Neural cell (in vitro differentiated cells): ENCODE data around the gene USP12. TPM values are rescaled to one million over a fixed set of nuclear protein-coding genes. Genes with fewer than 3 reads are reported as not detected.
"Not testable (repeated sequence)": the region's sequence is repeated elsewhere in the genome, so short reads cannot be mapped to it uniquely, and the experiment has no call there.

Experiments
- H2AFZ ChIP-seq: fragments of 200-600, 300-800 bp; sonication (generic), shearing (Covaris generic); 2 replicates; pipeline ENCODE4 v1.6.0; 2014; ENCODE audit warnings: low read depth, mild to moderate bottlenecking, antibody characterized with exemption, low read length, moderate library complexity
- H3F3A ChIP-seq: fragments of 200-600 bp; shearing (Covaris generic); 2 replicates; pipeline ENCODE4 v1.6.1; 2016; ENCODE audit warnings: mild to moderate bottlenecking, moderate library complexity, mixed read lengths, antibody characterized with exemption, low read length; ENCODE audit not compliant: insufficient read depth, poor library complexity, severe bottlenecking
- H3K27ac ChIP-seq: fragments of 200-600, 300-800 bp; sonication (generic), shearing (Covaris generic); 2 replicates; pipeline ENCODE4 v1.5.1; 2014; ENCODE audit warnings: mild to moderate bottlenecking, low read length, moderate library complexity
- H3K27me3 ChIP-seq: fragments of 300-800, 200-600 bp; sonication (generic), shearing (Covaris generic); 2 replicates; pipeline ENCODE4 v1.6.0; 2014; ENCODE audit warnings: mild to moderate bottlenecking, low read depth, low read length, moderate library complexity; ENCODE audit not compliant: insufficient read depth
- H3K36me3 ChIP-seq: fragments of 300-800, 200-600 bp; sonication (generic), shearing (Covaris generic); 2 replicates; pipeline ENCODE4 v1.5.1; 2014; ENCODE audit warnings: mild to moderate bottlenecking, antibody characterized with exemption, low read length, moderate library complexity; ENCODE audit not compliant: insufficient read depth
- H3K4me2 ChIP-seq: fragments of 300-800, 200-600 bp; sonication (generic), shearing (Covaris generic); 2 replicates; pipeline ENCODE4 v1.6.0; 2014; ENCODE audit warnings: mild to moderate bottlenecking, low read length
- H3K4me3 ChIP-seq: fragments of 300-800, 200-600 bp; sonication (generic), shearing (Covaris generic); 2 replicates; pipeline ENCODE4 v1.5.1; 2014; ENCODE audit warnings: mild to moderate bottlenecking, low read length, moderate library complexity
- H3K79me2 ChIP-seq: fragments of 200-600 bp; shearing (Covaris generic); replicated peaks from 2 replicates; pipeline ENCODE4 v1.6.0; 2014; ENCODE audit warnings: mild to moderate bottlenecking, low read length, moderate library complexity; ENCODE audit not compliant: insufficient read depth
- H3K9ac ChIP-seq: fragments of 300-800, 200-600 bp; sonication (generic), shearing (Covaris generic); 2 replicates; pipeline ENCODE4 v1.6.1; 2016; ENCODE audit warnings: mild to moderate bottlenecking, low read length, mixed read lengths
- H3K9me2 ChIP-seq: fragments of 200-600 bp; shearing (Covaris generic); 2 replicates; pipeline ENCODE4 v1.6.1; 2016; ENCODE audit warnings: mild to moderate bottlenecking, low read length, mixed read lengths; ENCODE audit not compliant: insufficient read depth
- H3K9me3 ChIP-seq: fragments of 200-600, 300-800 bp; sonication (generic), shearing (Covaris generic); 2 replicates; pipeline ENCODE4 v1.6.1; 2016; ENCODE audit warnings: mild to moderate bottlenecking, mixed run types, low read length, moderate library complexity, mixed read lengths
- H4K20me1 ChIP-seq: fragments of 200-600 bp; shearing (Covaris generic); 2 replicates; pipeline ENCODE4 v1.6.1; 2016; ENCODE audit warnings: mild to moderate bottlenecking, mixed run types; ENCODE audit not compliant: insufficient read depth
- CTCF ChIP-seq: fragments of 450-650 bp; IDR thresholded peaks from 2 replicates; pipeline ENCODE4 v1.5.1; 2014; ENCODE audit warnings: antibody characterized with exemption, mild to moderate bottlenecking, moderate library complexity; ENCODE audit not compliant: poor library complexity, severe bottlenecking
- EP300 ChIP-seq: fragments of 450-650 bp; conservative IDR thresholded peaks from 2 replicates; pipeline ENCODE4 v1.6.1; 2014; ENCODE audit warnings: antibody characterized with exemption, mild to moderate bottlenecking, moderate library complexity; ENCODE audit not compliant: poor library complexity, severe bottlenecking
- EZH2 ChIP-seq: fragments of 200-600, 300-800 bp; shearing (Covaris generic), sonication (generic); IDR thresholded peaks from 2 replicates; pipeline ENCODE4 v1.6.1; 2014; ENCODE audit warnings: antibody characterized with exemption, low read length, borderline replicate concordance, mild to moderate bottlenecking; ENCODE audit not compliant: insufficient read depth, poor library complexity, severe bottlenecking
- MXI1 ChIP-seq: fragments of 450-650 bp; conservative IDR thresholded peaks from 2 replicates; pipeline ENCODE4 v1.6.1; 2014; ENCODE audit warnings: antibody characterized with exemption, mild to moderate bottlenecking; ENCODE audit not compliant: poor library complexity, severe bottlenecking
- POLR2AphosphoS5 ChIP-seq: IDR thresholded peaks from 2 replicates; pipeline ENCODE4 v1.6.1; 2012
- RAD21 ChIP-seq: fragments of 450-650 bp; conservative IDR thresholded peaks from 2 replicates; pipeline ENCODE4 v1.6.1; 2014; ENCODE audit warnings: antibody characterized with exemption, mild to moderate bottlenecking, moderate library complexity
- REST ChIP-seq: IDR thresholded peaks from 2 replicates; pipeline ENCODE4 v1.6.1; 2012; ENCODE audit warnings: borderline replicate concordance
- SMC3 ChIP-seq: fragments of 450-650 bp; conservative IDR thresholded peaks from 2 replicates; pipeline ENCODE4 v1.6.1; 2014; ENCODE audit warnings: antibody characterized with exemption, mild to moderate bottlenecking, moderate library complexity; ENCODE audit not compliant: poor library complexity
- TAF1 ChIP-seq: IDR thresholded peaks from 2 replicates; pipeline ENCODE4 v1.6.1; 2012; ENCODE audit warnings: low read depth
- polyA plus RNA-seq: library from polyadenylated mRNA; depleted of rRNA; stranded (reverse); fragments of >200 nt; gene quantifications from 2 replicates; pipeline ENCODE4 v1.2.3, GENCODE V29; 2014

The USP12 gene
- polyA plus RNA-seq, 1 donor from 2014 or later = 26.2 TPM

GRCh38 chr13:27141746-27142145 is 29.9 kb downstream of the USP12 start:
- TF ChIP-seq REST (no peak), TAF1 (no peak), RAD21 (no peak), EZH2 (no peak), CTCF (no peak), POLR2AphosphoS5 (no peak), MXI1 (no peak), SMC3 (no peak), EP300 (no peak)
- H4K20me1 ChIP-seq = no peaks in the 10 kb centered on the region

GRCh38 chr13:27141159-27141558 is 30.5 kb downstream of the USP12 start:
- H3F3A ChIP-seq = not testable (repeated sequence)

More at GRCh38 chr13:27141746-27142145, 29.9 kb downstream of the USP12 start:
- Histone ChIP-seq H3K9me2 (no peaks in the 10 kb centered on the region), H3K4me2 (no peak overlapping the region), H3K27me3 (no peaks in the 10 kb centered on the region), H3K36me3 (no peaks in the 10 kb centered on the region), H2AFZ (no peak overlapping the region), H3K9ac (no peak overlapping the region), H3K9me3 (peaks cover 7% of the 10 kb centered on the region), H3K27ac (no peak overlapping the region), H3K4me3 (no peak overlapping the region), H3K79me2 (peaks cover 32% of the 10 kb centered on the region), H3F3A (no peaks in the 10 kb centered on the region)

GRCh38 chr13:27140060-27140459 is 31.6 kb downstream of the USP12 start:
- Histone ChIP-seq H3K9me2 (no peaks in the 10 kb centered on the region), H3K9me3 (peaks cover 7% of the 10 kb centered on the region), H3K9ac (no peak overlapping the region), H3F3A (no peaks in the 10 kb centered on the region), H3K27me3 (no peaks in the 10 kb centered on the region), H3K36me3 (no peaks in the 10 kb centered on the region), H3K79me2 (peaks cover 38% of the 10 kb centered on the region), H4K20me1 (no peaks in the 10 kb centered on the region), H3K4me2 (no peak overlapping the region), H3K27ac (no peak overlapping the region), H3K4me3 (no peak overlapping the region), H2AFZ (no peak overlapping the region)
- no peak for TF ChIP-seq REST

More at GRCh38 chr13:27141159-27141558, 30.5 kb downstream of the USP12 start:
- not testable (repeated sequence) for H3K27ac ChIP-seq, H2AFZ ChIP-seq, H3K9me3 ChIP-seq, H3K4me2 ChIP-seq, H3K4me3 ChIP-seq, H3K36me3 ChIP-seq, H4K20me1 ChIP-seq, H3K9ac ChIP-seq, H3K9me2 ChIP-seq, H3K27me3 ChIP-seq
- peaks cover 36% of the 10 kb centered on the region for H3K79me2 ChIP-seq
